Measurements from ENCODE around the gene OPTC.
"Not testable (repeated sequence)": the region's sequence is repeated elsewhere in the genome, so short reads cannot be mapped to it uniquely, and the experiment has no call there.

The OPTC gene

DNA sequence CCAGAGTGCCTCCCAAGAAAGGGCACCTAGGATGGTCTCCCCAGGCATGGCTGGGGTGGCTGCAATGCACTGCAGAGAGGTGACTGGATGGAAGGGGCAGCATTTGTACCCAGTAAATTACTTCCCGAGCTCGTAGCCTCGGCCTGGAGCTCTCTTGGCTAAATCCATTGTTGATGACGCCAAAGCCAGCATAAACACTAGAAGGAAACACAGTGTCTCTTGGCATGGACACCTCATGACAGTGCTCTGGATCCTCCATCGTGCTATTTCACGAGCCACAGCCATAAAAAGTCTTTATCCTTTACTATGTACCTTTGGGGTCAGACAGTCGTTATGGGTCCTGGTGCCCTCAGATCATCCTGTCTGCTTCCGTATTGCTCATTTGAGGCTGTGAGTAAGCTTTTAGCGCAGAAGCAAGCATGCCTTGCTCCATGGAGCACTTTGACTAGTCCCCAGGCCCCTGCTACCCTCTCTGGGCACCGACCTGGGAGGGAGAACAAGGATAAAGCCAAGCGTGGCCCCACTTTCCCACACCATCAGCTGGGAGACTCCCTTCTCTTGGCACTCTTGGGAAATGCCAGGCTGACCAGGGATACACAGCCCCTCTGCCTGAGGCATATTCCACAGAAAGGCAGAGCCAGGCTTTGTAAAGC is 28.7 kb upstream of the OPTC start:
- peaks cover 33% of the 10 kb centered on the region for H3K4me1 ChIP-seq (ENCODE audit: control insufficient read depth, insufficient read depth, low read length)
- H3K27ac ChIP-seq (ENCODE audit: low read depth, low read length): no peak overlapping the region
- no peak overlapping the region for H3K4me3 ChIP-seq (ENCODE audit: low read depth, low read length)
- H3K9me3 ChIP-seq (ENCODE audit: control insufficient read depth, insufficient read depth, low read depth, low read length): no peaks in the 10 kb centered on the region
- H3K27me3 ChIP-seq (ENCODE audit: control insufficient read depth, insufficient read depth, low read length): no peaks in the 10 kb centered on the region
- no peak overlapping the region for H3K9ac ChIP-seq (ENCODE audit: low read length)
- no peaks in the 10 kb centered on the region for H3K36me3 ChIP-seq (ENCODE audit: control insufficient read depth, insufficient read depth, low read length)

DNA sequence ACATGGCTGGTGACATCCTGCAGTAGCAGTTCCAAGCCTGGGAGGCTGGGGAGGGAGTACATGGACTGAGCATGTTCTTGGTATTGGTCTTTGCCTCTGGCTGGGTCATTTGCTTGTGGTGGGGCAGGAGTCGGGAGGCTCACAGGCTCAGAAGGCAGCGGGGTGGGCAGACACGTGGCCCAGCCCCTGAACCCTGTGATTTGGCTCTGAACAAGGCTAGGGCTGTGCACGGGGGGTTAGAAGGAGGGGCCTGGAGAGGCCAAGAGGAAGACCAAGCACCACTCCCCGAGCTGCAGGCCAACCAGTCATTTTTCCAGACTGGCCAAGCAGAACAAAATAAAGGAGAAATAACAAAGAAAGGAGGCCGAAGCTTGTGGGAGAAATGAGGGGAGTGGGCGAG is 28.0 kb upstream of the OPTC start:
- Histone ChIP-seq H3K4me3 (ENCODE audit: low read depth, low read length) (no peak overlapping the region), H3K27ac (ENCODE audit: low read depth, low read length) (no peak overlapping the region), H3K27me3 (ENCODE audit: control insufficient read depth, insufficient read depth, low read length) (no peaks in the 10 kb centered on the region), H3K36me3 (ENCODE audit: control insufficient read depth, insufficient read depth, low read length) (no peaks in the 10 kb centered on the region), H3K9me3 (ENCODE audit: control insufficient read depth, insufficient read depth, low read depth, low read length) (no peaks in the 10 kb centered on the region), H3K4me1 (ENCODE audit: control insufficient read depth, insufficient read depth, low read length) (peaks cover 33% of the 10 kb centered on the region), H3K9ac (ENCODE audit: low read length) (no peak overlapping the region)

DNA sequence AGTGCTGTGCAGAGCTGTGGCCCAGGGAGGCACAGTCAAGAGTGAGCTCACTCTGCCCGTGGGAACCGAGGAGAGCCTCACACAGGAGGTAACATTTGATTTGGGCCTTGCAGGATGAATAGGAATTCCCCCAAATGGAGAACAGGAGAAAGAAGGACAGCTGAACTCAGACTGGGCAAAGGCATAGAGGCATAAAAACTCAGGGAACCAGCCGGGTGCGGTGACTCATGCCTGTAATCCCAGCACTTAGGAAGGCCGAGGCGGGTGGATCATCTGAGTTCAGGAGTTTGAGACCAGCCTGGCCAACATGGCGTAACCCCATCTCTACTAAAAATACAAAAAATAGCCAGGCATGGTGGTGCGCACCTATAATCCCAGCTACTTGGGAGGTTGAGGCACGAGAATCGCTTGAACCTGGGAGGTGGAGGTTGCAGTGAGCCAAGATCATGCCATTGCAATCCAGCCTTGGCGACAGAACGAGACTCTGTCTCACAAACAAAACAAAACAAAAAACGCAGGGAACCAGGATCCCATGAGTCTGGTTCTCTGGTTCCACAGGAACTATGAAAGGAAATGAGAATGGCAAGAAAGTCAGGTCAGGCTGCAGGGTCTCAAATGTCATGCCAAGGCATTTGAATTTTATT is 26.9 kb upstream of the OPTC start:
- H3K4me1 ChIP-seq (ENCODE audit: control insufficient read depth, insufficient read depth, low read length): peaks cover 33% of the 10 kb centered on the region
- not testable (repeated sequence) for H3K4me3 ChIP-seq (ENCODE audit: low read depth, low read length); H3K27ac ChIP-seq (ENCODE audit: low read depth, low read length)

GRCh38 chr1:203467550-203467921 is 26.4 kb upstream of the OPTC start:
- no peaks in the 10 kb centered on the region for H3K27me3 ChIP-seq (ENCODE audit: control insufficient read depth, insufficient read depth, low read length)
- H3K4me1 ChIP-seq (ENCODE audit: control insufficient read depth, insufficient read depth, low read length): peaks cover 33% of the 10 kb centered on the region
- no peak overlapping the region for H3K9ac ChIP-seq (ENCODE audit: low read length)
- no peak overlapping the region for H3K4me3 ChIP-seq (ENCODE audit: low read depth, low read length)
- H3K36me3 ChIP-seq (ENCODE audit: control insufficient read depth, insufficient read depth, low read length): no peaks in the 10 kb centered on the region
- H3K9me3 ChIP-seq (ENCODE audit: control insufficient read depth, insufficient read depth, low read depth, low read length): no peaks in the 10 kb centered on the region
- no peak overlapping the region for H3K27ac ChIP-seq (ENCODE audit: low read depth, low read length)

More for the DNA sequence above, 26.9 kb upstream of the OPTC start:
- not testable (repeated sequence) for H3K9ac ChIP-seq (ENCODE audit: low read length); H3K36me3 ChIP-seq (ENCODE audit: control insufficient read depth, insufficient read depth, low read length); H3K27me3 ChIP-seq (ENCODE audit: control insufficient read depth, insufficient read depth, low read length); H3K9me3 ChIP-seq (ENCODE audit: control insufficient read depth, insufficient read depth, low read depth, low read length)

DNA sequence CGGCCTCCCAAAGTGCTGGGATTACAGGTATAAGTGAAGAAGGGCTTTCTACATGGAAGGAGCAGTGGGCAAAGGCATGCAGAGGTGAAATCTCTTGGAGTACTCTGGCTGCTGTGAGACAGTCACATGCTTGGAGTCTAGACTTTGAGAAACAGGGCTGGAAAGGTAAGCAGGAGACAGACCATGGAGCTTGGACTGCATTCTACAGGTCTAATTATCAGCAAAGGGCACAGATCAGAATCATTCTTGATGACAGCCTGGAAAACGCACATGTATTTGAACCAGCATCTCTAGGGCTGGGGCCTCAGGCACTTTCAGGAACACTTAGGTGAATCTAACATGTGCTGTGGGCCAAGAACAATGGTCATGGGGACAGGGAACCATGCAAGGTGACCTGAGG is 25.6 kb upstream of the OPTC start:
- H3K4me1 ChIP-seq (ENCODE audit: control insufficient read depth, insufficient read depth, low read length): peaks cover 30% of the 10 kb centered on the region
- no peaks in the 10 kb centered on the region for H3K9me3 ChIP-seq (ENCODE audit: control insufficient read depth, insufficient read depth, low read depth, low read length)
- no peak overlapping the region for H3K4me3 ChIP-seq (ENCODE audit: low read depth, low read length)
- no peak overlapping the region for H3K27ac ChIP-seq (ENCODE audit: low read depth, low read length)
- no peaks in the 10 kb centered on the region for H3K36me3 ChIP-seq (ENCODE audit: control insufficient read depth, insufficient read depth, low read length)
- H3K27me3 ChIP-seq (ENCODE audit: control insufficient read depth, insufficient read depth, low read length): no peaks in the 10 kb centered on the region
- H3K9ac ChIP-seq (ENCODE audit: low read length): no peak overlapping the region

GRCh38 chr1:203470240-203470639 is 23.7 kb upstream of the OPTC start:
- Histone ChIP-seq H3K9me3 (ENCODE audit: control insufficient read depth, insufficient read depth, low read depth, low read length) (no peaks in the 10 kb centered on the region), H3K36me3 (ENCODE audit: control insufficient read depth, insufficient read depth, low read length) (no peaks in the 10 kb centered on the region), H3K4me1 (ENCODE audit: control insufficient read depth, insufficient read depth, low read length) (peaks cover 18% of the 10 kb centered on the region), H3K27ac (ENCODE audit: low read depth, low read length) (no peak overlapping the region), H3K27me3 (ENCODE audit: control insufficient read depth, insufficient read depth, low read length) (no peaks in the 10 kb centered on the region), H3K9ac (ENCODE audit: low read length) (no peak overlapping the region), H3K4me3 (ENCODE audit: low read depth, low read length) (no peak overlapping the region)

DNA sequence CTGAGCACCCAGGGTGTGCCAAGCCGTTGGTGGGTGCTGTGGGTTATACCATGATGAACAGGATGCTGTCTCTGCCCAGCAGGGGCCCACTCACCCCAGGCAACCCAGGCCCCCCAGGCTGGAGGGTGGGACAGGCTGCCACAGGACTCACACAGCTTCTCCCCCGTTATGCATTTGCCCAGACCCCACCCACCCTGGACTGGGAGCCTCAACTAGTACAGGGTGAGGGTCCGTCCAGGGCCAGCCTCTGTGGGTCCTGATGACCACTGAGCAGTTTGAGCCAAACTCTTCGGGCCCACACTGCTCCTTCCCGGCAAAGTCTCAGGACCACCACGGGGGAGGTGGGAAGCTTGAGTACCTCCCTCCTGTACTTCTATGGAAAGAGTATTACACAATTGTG is 22.1 kb upstream of the OPTC start:
- Histone ChIP-seq H3K9me3 (ENCODE audit: control insufficient read depth, insufficient read depth, low read depth, low read length) (no peaks in the 10 kb centered on the region), H3K36me3 (ENCODE audit: control insufficient read depth, insufficient read depth, low read length) (no peaks in the 10 kb centered on the region), H3K4me1 (ENCODE audit: control insufficient read depth, insufficient read depth, low read length) (peaks cover 14% of the 10 kb centered on the region), H3K27ac (ENCODE audit: low read depth, low read length) (no peak overlapping the region), H3K9ac (ENCODE audit: low read length) (no peak overlapping the region), H3K27me3 (ENCODE audit: control insufficient read depth, insufficient read depth, low read length) (no peaks in the 10 kb centered on the region), H3K4me3 (ENCODE audit: low read depth, low read length) (no peak overlapping the region)

- Histone ChIP-seq H3K36me3 (ENCODE audit: control insufficient read depth, insufficient read depth, low read length) (no peaks in the 10 kb centered on the region), H3K9ac (ENCODE audit: low read length) (no peak overlapping the region), H3K9me3 (ENCODE audit: control insufficient read depth, insufficient read depth, low read depth, low read length) (no peaks in the 10 kb centered on the region), H3K27ac (ENCODE audit: low read depth, low read length) (no peak overlapping the region), H3K27me3 (ENCODE audit: control insufficient read depth, insufficient read depth, low read length) (no peaks in the 10 kb centered on the region), H3K4me3 (ENCODE audit: low read depth, low read length) (no peak overlapping the region), H3K4me1 (ENCODE audit: control insufficient read depth, insufficient read depth, low read length) (peaks cover 14% of the 10 kb centered on the region)
Observed at GRCh38 chr1:203473281-203473680, 20.7 kb upstream of the OPTC start.

DNA sequence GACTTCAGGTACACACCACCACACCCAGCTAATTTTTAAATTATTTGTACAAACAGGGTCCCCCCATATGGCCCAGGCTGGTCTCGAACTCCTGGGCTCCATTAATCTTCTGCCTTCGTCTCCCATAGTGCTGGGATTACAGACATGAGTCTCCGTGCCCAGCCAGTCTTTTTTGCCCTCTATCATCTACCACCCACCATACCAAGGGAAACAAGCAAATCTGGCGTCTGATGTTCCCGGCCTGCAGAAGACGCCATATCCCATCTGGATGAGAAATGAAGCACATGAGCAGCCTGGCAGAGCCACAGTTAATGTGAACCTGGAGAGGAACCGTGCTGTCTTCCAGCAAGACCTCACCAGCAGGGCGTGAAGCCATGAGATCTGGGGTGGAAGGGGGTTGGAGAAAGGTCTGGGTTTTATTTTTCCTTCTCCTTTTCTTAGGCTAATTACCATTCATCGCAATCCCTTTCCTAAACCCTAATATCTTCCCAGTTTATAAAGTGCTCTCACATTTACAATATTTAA is 20.1 kb upstream of the OPTC start:
- Histone ChIP-seq H3K4me3 (ENCODE audit: low read depth, low read length) (no peak overlapping the region), H3K36me3 (ENCODE audit: control insufficient read depth, insufficient read depth, low read length) (no peaks in the 10 kb centered on the region), H3K9ac (ENCODE audit: low read length) (no peak overlapping the region), H3K9me3 (ENCODE audit: control insufficient read depth, insufficient read depth, low read depth, low read length) (no peaks in the 10 kb centered on the region), H3K27ac (ENCODE audit: low read depth, low read length) (no peak overlapping the region), H3K27me3 (ENCODE audit: control insufficient read depth, insufficient read depth, low read length) (no peaks in the 10 kb centered on the region), H3K4me1 (ENCODE audit: control insufficient read depth, insufficient read depth, low read length) (peaks cover 14% of the 10 kb centered on the region)

- H3K4me1 ChIP-seq (ENCODE audit: control insufficient read depth, insufficient read depth, low read length): peaks cover 17% of the 10 kb centered on the region
- no peaks in the 10 kb centered on the region for H3K27me3 ChIP-seq (ENCODE audit: control insufficient read depth, insufficient read depth, low read length)
- H3K9me3 ChIP-seq (ENCODE audit: control insufficient read depth, insufficient read depth, low read depth, low read length): no peaks in the 10 kb centered on the region
- H3K36me3 ChIP-seq (ENCODE audit: control insufficient read depth, insufficient read depth, low read length): no peaks in the 10 kb centered on the region
- no peak within 1 kb of the TSS for H3K27ac ChIP-seq (ENCODE audit: low read depth, low read length)
- H3K9ac ChIP-seq (ENCODE audit: low read length): no peak within 1 kb of the TSS
- peak within 1 kb of the TSS; percentile 20 for H3K4me3 ChIP-seq (ENCODE audit: low read depth, low read length)
Observed at GRCh38 chr1:203475012-203475981, 18.7 kb upstream of the OPTC start, which contains the start of gene PRELP. Gene PRELP, plus strand, starts transcription at chr1:203475806. Its CDS starts 7,379 bp downstream, at chr1:203483185.
